GM19452 (cell line): ENCODE measurements around the gene P3H2.

Source experiments
- ATAC-seq: cut with Tn5 transposase; IDR thresholded peaks from one replicate; pipeline ENCODE4 v1.9.1; 2021; ENCODE audit not compliant: unreplicated experiment

P3H2 gene

GRCh38 chr3:190058521-190059241 lies 62.0 kb downstream of the P3H2 start:
- no peak for ATAC-seq

- no peak for ATAC-seq
Observed at GRCh38 chr3:190056742-190057141, 64.0 kb downstream of the P3H2 start.

- no peak for ATAC-seq
Observed at GRCh38 chr3:190055773-190056172, 64.9 kb downstream of the P3H2 start.

GRCh38 chr3:190053919-190054672 lies 66.6 kb downstream of the P3H2 start:
- no peak for ATAC-seq

GRCh38 chr3:190051641-190052040 lies 69.1 kb downstream of the P3H2 start:
- ATAC-seq = no peak

- ATAC-seq = no peak
Observed at GRCh38 chr3:190048932-190049441, 71.7 kb downstream of the P3H2 start.

GRCh38 chr3:190044974-190045373 lies 75.7 kb downstream of the P3H2 start:
- no peak for ATAC-seq

GRCh38 chr3:190044142-190044541 lies 76.6 kb downstream of the P3H2 start:
- ATAC-seq = no peak

- no peak for ATAC-seq
Observed at GRCh38 chr3:190043741-190044140, 77.0 kb downstream of the P3H2 start.

GRCh38 chr3:190042558-190042957 lies 78.1 kb downstream of the P3H2 start:
- ATAC-seq = no peak

GRCh38 chr3:190041333-190042041 lies 79.2 kb downstream of the P3H2 start:
- no peak for ATAC-seq

GRCh38 chr3:190040145-190040544 lies 80.6 kb downstream of the P3H2 start:
- ATAC-seq = no peak

GRCh38 chr3:190038050-190038933 lies 82.4 kb downstream of the P3H2 start:
- no peak for ATAC-seq

GRCh38 chr3:190036631-190037030 lies 84.1 kb downstream of the P3H2 start:
- ATAC-seq = no peak

GRCh38 chr3:190034446-190034845 lies 86.3 kb downstream of the P3H2 start:
- ATAC-seq = no peak

- ATAC-seq = no peak
Observed at GRCh38 chr3:190032923-190033322, 87.8 kb downstream of the P3H2 start.

GRCh38 chr3:190031887-190032752 lies 88.6 kb downstream of the P3H2 start:
- ATAC-seq = no peak

GRCh38 chr3:190027116-190027515 lies 93.6 kb downstream of the P3H2 start:
- ATAC-seq = no peak

GRCh38 chr3:190026154-190026553 lies 94.5 kb downstream of the P3H2 start:
- no peak for ATAC-seq

- ATAC-seq = no peak
Observed at GRCh38 chr3:190024912-190025311, 95.8 kb downstream of the P3H2 start.
